OCI-LY1 (cell line): Measurements from ENCODE around the gene PARD3.

Source experiments
- H2AFZ ChIP-seq: fragments of 200-600 bp; sonication (generic), shearing (Covaris generic); 2 replicates; pipeline ENCODE4 v1.6.0; 2014; ENCODE audit warnings: antibody characterized with exemption, mild to moderate bottlenecking, low read length
- H3F3A ChIP-seq: fragments of 200-600 bp; sonication (generic), shearing (Covaris generic); 2 replicates; pipeline ENCODE4 v1.6.0; 2014; ENCODE audit warnings: mild to moderate bottlenecking, antibody characterized with exemption, low read length, moderate library complexity; ENCODE audit not compliant: insufficient read depth
- H3K27ac ChIP-seq: fragments of 200-600 bp; sonication (generic); 2 replicates; pipeline ENCODE4 v1.5.1; 2014; ENCODE audit warnings: low read length, mixed run types, mild to moderate bottlenecking, low read depth; ENCODE audit not compliant: poor library complexity, severe bottlenecking
- H3K27me3 ChIP-seq: fragments of 200-600 bp; sonication (generic); 2 replicates; pipeline ENCODE4 v1.6.0; 2014; ENCODE audit warnings: antibody characterized with exemption, mild to moderate bottlenecking, low read length, moderate library complexity; ENCODE audit not compliant: insufficient read depth
- H3K36me3 ChIP-seq: fragments of 200-600 bp; sonication (generic); 2 replicates; pipeline ENCODE4 v1.6.1; 2014; ENCODE audit warnings: mild to moderate bottlenecking, antibody characterized with exemption, low read length, moderate library complexity, mixed read lengths; ENCODE audit not compliant: insufficient read depth
- H3K4me1 ChIP-seq: fragments of 200-600 bp; sonication (generic); 2 replicates; pipeline ENCODE4 v1.5.1; 2014; ENCODE audit warnings: mild to moderate bottlenecking, low read length, moderate library complexity; ENCODE audit not compliant: insufficient read depth, severe bottlenecking
- H3K4me2 ChIP-seq: fragments of 200-600 bp; sonication (generic), shearing (Covaris generic); 2 replicates; pipeline ENCODE4 v1.6.1; 2014; ENCODE audit warnings: low read length
- H3K4me3 ChIP-seq: fragments of 200-600 bp; sonication (generic); 2 replicates; pipeline ENCODE4 v1.5.1; 2014; ENCODE audit warnings: low read length, low read depth, mild to moderate bottlenecking, mixed read lengths; ENCODE audit not compliant: poor library complexity, severe bottlenecking
- H3K79me2 ChIP-seq: fragments of 200-600 bp; shearing (Covaris generic); 2 replicates; pipeline ENCODE4 v1.6.1; 2016; ENCODE audit warnings: mixed run types, low read length, mixed read lengths; ENCODE audit not compliant: insufficient read depth
- H3K9ac ChIP-seq: fragments of 200-600 bp; sonication (generic), shearing (Covaris generic); 2 replicates; pipeline ENCODE4 v1.6.1; 2014; ENCODE audit warnings: mild to moderate bottlenecking, low read length, mixed read lengths
- H3K9me2 ChIP-seq: fragments of 200-600 bp; sonication (generic), shearing (Covaris generic); 2 replicates; pipeline ENCODE4 v1.6.1; 2014; ENCODE audit warnings: low read depth, mild to moderate bottlenecking, low read length, mixed read lengths
- H3K9me3 ChIP-seq: fragments of 200-600 bp; shearing (Covaris generic); 2 replicates; pipeline ENCODE4 v1.6.1; 2014; ENCODE audit warnings: low read length, mixed read lengths
- H4K20me1 ChIP-seq: fragments of 200-600 bp; sonication (generic), shearing (Covaris generic); 2 replicates; pipeline ENCODE4 v1.6.0; 2016; ENCODE audit warnings: mild to moderate bottlenecking, low read length; ENCODE audit not compliant: insufficient read depth
- CTCF ChIP-seq: fragments of 200-600 bp; sonication (generic), shearing (Covaris generic); IDR thresholded peaks from 2 replicates; pipeline ENCODE4 v1.5.1; 2017; ENCODE audit warnings: mild to moderate bottlenecking, antibody characterized with exemption, low read length, moderate library complexity, mixed read lengths
- EZH2 ChIP-seq: fragments of 200-600 bp; sonication (generic), shearing (Covaris generic); IDR thresholded peaks from 2 replicates; pipeline ENCODE4 v1.8.0; 2017; ENCODE audit warnings: borderline replicate concordance, mixed run types, mild to moderate bottlenecking, antibody characterized with exemption, low read length, moderate library complexity, mixed read lengths

PARD3 gene

GRCh38 chr10:34649385-34649784 is 165.7 kb downstream of the PARD3 start:
- TF ChIP-seq CTCF, result no peak
- no peak for TF ChIP-seq EZH2
- H3K36me3 ChIP-seq, result no peaks in the 10 kb centered on the region
- H3K27me3 ChIP-seq, result no peaks in the 10 kb centered on the region
- H3K27ac ChIP-seq, result no peak overlapping the region
- no peaks in the 10 kb centered on the region for H3K9me2 ChIP-seq
- no peaks in the 10 kb centered on the region for H4K20me1 ChIP-seq
- H3F3A ChIP-seq, result no peaks in the 10 kb centered on the region
- H3K9me3 ChIP-seq, result no peaks in the 10 kb centered on the region
- no peak overlapping the region for H2AFZ ChIP-seq
- H3K4me2 ChIP-seq, result no peak overlapping the region
- H3K9ac ChIP-seq, result no peak overlapping the region
- no peak overlapping the region for H3K4me3 ChIP-seq
- no peaks in the 10 kb centered on the region for H3K4me1 ChIP-seq
- no peaks in the 10 kb centered on the region for H3K79me2 ChIP-seq

DNA sequence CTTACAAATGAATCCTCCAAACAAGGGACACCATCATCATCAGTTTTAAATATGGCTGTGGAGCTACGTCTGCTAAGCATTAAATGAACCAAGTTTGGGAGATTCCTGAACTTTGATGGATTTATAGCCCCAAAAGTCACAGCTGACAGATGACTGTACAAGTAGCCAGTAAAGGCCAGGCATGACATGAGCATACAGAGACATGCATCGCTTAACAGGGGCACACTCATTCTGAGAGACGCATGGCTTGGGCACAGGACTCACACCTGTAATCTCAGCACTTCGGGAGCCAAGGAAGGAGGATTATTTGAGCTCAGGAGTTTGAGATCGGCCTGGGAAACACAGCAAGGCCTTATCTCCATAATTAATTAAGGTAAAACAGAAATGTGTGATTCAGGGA is 166.2 kb downstream of the PARD3 start:
- Histone ChIP-seq H3K9ac (no peak overlapping the region), H3K27ac (no peak overlapping the region), H3K36me3 (no peaks in the 10 kb centered on the region), H3K9me2 (no peaks in the 10 kb centered on the region), H3K4me1 (no peaks in the 10 kb centered on the region), H3K27me3 (no peaks in the 10 kb centered on the region), H3K79me2 (no peaks in the 10 kb centered on the region), H3K4me3 (no peak overlapping the region), H2AFZ (no peak overlapping the region), H3K4me2 (no peak overlapping the region), H3K9me3 (no peaks in the 10 kb centered on the region), H3F3A (no peaks in the 10 kb centered on the region), H4K20me1 (no peaks in the 10 kb centered on the region)
- TF ChIP-seq EZH2, result no peak
- TF ChIP-seq CTCF, result no peak

DNA sequence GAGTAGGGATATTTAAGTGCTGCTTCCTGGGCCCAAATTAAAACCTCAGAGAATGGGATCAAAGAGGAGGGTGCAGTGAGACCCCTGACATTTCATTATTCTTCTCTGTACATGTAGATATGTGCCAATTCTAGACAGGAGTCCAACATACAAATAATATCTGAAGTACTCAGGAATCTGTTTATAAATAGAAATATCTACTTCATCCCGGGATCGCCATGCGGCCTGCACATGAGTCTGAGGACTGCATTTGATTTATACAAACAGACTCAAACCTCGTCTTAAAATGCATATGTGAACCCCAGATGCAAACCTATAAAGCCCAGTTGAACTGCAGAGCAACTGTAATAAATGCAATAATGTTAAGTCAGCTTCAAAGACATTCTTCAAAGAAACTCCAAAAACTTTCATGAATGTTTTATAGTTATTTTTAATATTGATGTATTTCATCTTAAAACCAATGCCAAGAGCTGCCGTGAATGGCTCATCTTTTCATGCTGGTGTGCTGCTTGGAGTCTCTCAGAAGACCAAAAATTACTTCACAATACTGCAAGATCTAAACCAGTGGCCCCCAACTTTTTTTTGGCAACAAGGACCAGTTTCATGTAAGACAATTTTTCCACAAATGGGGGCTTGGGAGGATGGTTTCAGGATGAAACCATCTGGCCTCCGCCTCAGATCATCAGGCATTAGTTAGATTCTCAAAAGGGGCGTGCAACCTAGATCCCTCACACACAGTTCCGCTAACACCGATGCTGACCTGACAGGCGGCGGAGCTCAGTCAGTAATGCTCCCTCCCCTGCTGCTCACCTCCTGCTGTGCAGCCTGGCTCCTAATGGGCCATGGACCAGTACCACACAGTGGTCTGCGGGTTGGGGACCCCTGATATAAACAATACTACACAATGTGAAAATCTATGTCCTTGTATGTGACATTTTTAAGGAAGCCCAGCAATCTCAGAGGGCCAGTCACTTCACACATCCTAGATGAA is 166.9 kb downstream of the PARD3 start:
- Histone ChIP-seq H3F3A (no peaks in the 10 kb centered on the region), H3K79me2 (no peaks in the 10 kb centered on the region), H3K9me3 (no peaks in the 10 kb centered on the region), H3K4me1 (no peaks in the 10 kb centered on the region), H3K9me2 (no peaks in the 10 kb centered on the region), H3K4me3 (no peak overlapping the region), H3K27me3 (no peaks in the 10 kb centered on the region), H2AFZ (no peak overlapping the region), H3K27ac (no peak overlapping the region), H4K20me1 (no peaks in the 10 kb centered on the region), H3K4me2 (no peak overlapping the region), H3K9ac (no peak overlapping the region), H3K36me3 (no peaks in the 10 kb centered on the region)
- no peak for TF ChIP-seq EZH2
- no peak for TF ChIP-seq CTCF
